Skin of body (tissue), 2 donors: ENCODE data around the gene EIF2B4. TPM values are rescaled to one million over a fixed set of nuclear protein-coding genes. Genes with fewer than 3 reads are reported as not detected.
"Not testable (repeated sequence)": the region's sequence is repeated elsewhere in the genome, so short reads cannot be mapped to it uniquely, and the experiment has no call there.

Source experiments
- DNase-seq: peaks from one replicate; lab custom pipeline; 2025; lab: John Stamatoyannopoulos, UW
- total RNA-seq: library from RNA; depleted of rRNA; stranded (reverse); fragments of >200 nt; gene quantifications from one replicate; pipeline ENCODE4 v1.2.3, GENCODE V29; 2014

Gene EIF2B4
- total RNA-seq, 1 donor from 2014 or later: 23.5 TPM

GRCh38 chr2:27378096-27378808 lies 8.1 kb upstream of the EIF2B4 start:
- no peak for DNase-seq

- DNase-seq: no peak
These were observed 7.5 kb upstream of the EIF2B4 start for GRCh38 chr2:27377618-27378095.

GRCh38 chr2:27376866-27377617 lies 6.9 kb upstream of the EIF2B4 start:
- DNase-seq: no peak

- no peak for DNase-seq
These were observed 6.2 kb upstream of the EIF2B4 start for GRCh38 chr2:27376151-27376865.

- DNase-seq: no peak
These were observed 5.5 kb upstream of the EIF2B4 start for GRCh38 chr2:27375513-27376099.

GRCh38 chr2:27373567-27373966 lies 3.4 kb upstream of the EIF2B4 start:
- no peak for DNase-seq

GRCh38 chr2:27372937-27373336 lies 2.8 kb upstream of the EIF2B4 start:
- DNase-seq: no peak

- DNase-seq: no peak
These were observed 880 bp upstream of the EIF2B4 start for GRCh38 chr2:27370816-27371620.

GRCh38 chr2:27369471-27370025 lies 590 bp downstream of the EIF2B4 start:
- peak; percentile 73 for DNase-seq

- no peak for DNase-seq
These were observed 6.2 kb downstream of the EIF2B4 start for GRCh38 chr2:27363933-27364332.

- DNase-seq: no peak
These were observed 7.3 kb downstream of the EIF2B4 start for GRCh38 chr2:27362678-27363420.

- peak; percentile 94 for DNase-seq
These were observed 13.6 kb downstream of the EIF2B4 start, which contains the start of gene GTF3C2 for GRCh38 chr2:27356382-27357181. TSS of gene GTF3C2 (minus strand) at chr2:27356764. CDS start at chr2:27343554, 13,210 bp downstream.

GRCh38 chr2:27356056-27356381 lies 14.1 kb downstream of the EIF2B4 start:
- DNase-seq: no peak

- no peak for DNase-seq
These were observed 15.6 kb downstream of the EIF2B4 start for GRCh38 chr2:27354597-27354927.

GRCh38 chr2:27353762-27354596 lies 16.2 kb downstream of the EIF2B4 start:
- DNase-seq: no peak

- not testable (repeated sequence) for DNase-seq
These were observed 16.8 kb downstream of the EIF2B4 start for GRCh38 chr2:27353386-27353761.

GRCh38 chr2:27351802-27352598 lies 18.1 kb downstream of the EIF2B4 start:
- no peak for DNase-seq
